ENCODE measurements around the gene MYRIP.

- TF ChIP-seq, protein P1, sequence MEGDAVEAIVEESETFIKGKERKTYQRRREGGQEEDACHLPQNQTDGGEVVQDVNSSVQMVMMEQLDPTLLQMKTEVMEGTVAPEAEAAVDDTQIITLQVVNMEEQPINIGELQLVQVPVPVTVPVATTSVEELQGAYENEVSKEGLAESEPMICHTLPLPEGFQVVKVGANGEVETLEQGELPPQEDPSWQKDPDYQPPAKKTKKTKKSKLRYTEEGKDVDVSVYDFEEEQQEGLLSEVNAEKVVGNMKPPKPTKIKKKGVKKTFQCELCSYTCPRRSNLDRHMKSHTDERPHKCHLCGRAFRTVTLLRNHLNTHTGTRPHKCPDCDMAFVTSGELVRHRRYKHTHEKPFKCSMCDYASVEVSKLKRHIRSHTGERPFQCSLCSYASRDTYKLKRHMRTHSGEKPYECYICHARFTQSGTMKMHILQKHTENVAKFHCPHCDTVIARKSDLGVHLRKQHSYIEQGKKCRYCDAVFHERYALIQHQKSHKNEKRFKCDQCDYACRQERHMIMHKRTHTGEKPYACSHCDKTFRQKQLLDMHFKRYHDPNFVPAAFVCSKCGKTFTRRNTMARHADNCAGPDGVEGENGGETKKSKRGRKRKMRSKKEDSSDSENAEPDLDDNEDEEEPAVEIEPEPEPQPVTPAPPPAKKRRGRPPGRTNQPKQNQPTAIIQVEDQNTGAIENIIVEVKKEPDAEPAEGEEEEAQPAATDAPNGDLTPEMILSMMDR (IDR thresholded peaks at IDR 0.05) = no peak
- no peak for TF ChIP-seq REST (IDR thresholded peaks at IDR 0.05; ENCODE audit: low read depth, low read length)
These were observed 420.0 kb downstream of the MYRIP start for GRCh38 chr3:40229386-40229785.

All from SK-N-SH (cell line).